Measurements from ENCODE around the gene RNF224.

Gene RNF224

DNA sequence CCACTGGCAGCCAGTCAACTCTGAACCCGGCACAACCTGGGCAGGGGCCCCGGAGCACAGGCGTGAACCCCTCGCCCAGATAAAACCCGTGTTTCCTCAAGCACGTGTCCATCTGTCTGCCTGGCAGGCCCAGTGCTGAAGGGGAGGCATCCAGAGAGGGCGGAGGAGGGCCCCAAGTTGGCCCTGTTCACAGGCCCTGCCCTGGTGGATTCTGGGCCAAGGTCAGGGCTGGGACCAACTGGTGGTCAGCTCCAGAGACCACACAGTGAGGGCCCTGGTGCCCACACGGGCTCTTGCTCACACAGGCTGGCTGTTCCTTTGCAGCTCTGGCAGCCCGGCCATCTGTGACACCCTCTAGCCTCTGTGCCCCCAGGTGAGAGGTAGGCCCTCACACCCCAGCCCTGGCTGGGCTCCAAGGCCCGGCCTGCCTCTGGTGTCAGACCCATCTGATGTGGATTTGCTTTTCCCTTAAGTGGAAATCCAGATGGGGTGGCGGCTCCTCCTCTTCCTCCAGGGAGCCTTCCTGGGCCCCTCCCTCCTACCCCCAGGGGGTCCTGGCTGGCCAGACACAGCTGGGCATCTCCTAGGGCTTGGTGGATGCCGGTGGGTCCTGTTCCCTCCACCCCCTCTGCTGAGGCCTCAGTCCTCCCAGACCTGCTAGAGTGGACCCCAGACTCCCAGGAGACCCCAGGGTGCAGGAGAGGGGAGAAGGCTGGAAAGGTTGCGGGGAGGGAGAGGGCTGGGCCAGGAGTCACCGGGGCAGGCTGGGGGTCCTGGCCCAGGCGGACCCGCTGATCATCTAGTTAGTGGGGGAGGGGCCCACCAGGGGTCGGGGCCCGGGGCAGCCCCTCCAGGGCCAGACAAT, 23.3 kb downstream of the RNF224 start:
- no peaks in the 10 kb centered on the region for H3K36me3 ChIP-seq (ENCODE audit: insufficient read depth, low read depth, low read length)
- no peak overlapping the region for H3K9ac ChIP-seq (ENCODE audit: low read depth, low read length)
- peaks cover 11% of the 10 kb centered on the region; the same call in 1 of the 2 replicates for H3K27me3 ChIP-seq (ENCODE audit: insufficient read depth, low read length)
- H3K9me3 ChIP-seq (ENCODE audit: insufficient read depth, low read depth, low read length) = no peaks in the 10 kb centered on the region
- no peak overlapping the region for H3K27ac ChIP-seq (ENCODE audit: low read length)
- H3K4me3 ChIP-seq (ENCODE audit: low read length) = no peak overlapping the region
- peaks cover 3% of the 10 kb centered on the region; the same call in 1 of the 2 replicates for H3K4me1 ChIP-seq (ENCODE audit: insufficient read depth, low read length)

DNA sequence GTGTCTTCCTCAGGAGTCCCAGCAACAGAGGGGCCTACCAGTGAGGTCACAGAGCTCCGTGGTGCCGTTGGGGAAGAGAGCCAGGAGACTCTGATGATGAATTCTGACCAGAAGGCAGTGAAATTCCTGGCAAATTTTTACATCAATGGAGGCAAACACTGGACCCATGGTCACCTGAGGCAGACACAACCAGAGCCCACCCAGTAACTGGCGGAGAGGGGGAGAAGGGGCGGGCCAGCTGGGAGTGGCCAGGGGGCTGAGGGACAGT, 23.8 kb downstream of the RNF224 start, which contains the start of gene STPG3:
STPG3 (plus strand) TSS at position 93 of the 268 bp plus-strand sequence; CDS start at position 94, 1 bp downstream.
- peaks cover 3% of the 10 kb centered on the region; the same call in 1 of the 2 replicates for H3K4me1 ChIP-seq (ENCODE audit: insufficient read depth, low read length)
- no peak within 1 kb of the TSS for H3K4me3 ChIP-seq (ENCODE audit: low read length)
- H3K27me3 ChIP-seq (ENCODE audit: insufficient read depth, low read length) = peaks cover 11% of the 10 kb centered on the region; the same call in 1 of the 2 replicates
- no peak within 1 kb of the TSS for H3K27ac ChIP-seq (ENCODE audit: low read length)
- H3K36me3 ChIP-seq (ENCODE audit: insufficient read depth, low read depth, low read length) = no peaks in the 10 kb centered on the region
- H3K9ac ChIP-seq (ENCODE audit: low read depth, low read length) = no peak within 1 kb of the TSS
- no peaks in the 10 kb centered on the region for H3K9me3 ChIP-seq (ENCODE audit: insufficient read depth, low read depth, low read length)

DNA sequence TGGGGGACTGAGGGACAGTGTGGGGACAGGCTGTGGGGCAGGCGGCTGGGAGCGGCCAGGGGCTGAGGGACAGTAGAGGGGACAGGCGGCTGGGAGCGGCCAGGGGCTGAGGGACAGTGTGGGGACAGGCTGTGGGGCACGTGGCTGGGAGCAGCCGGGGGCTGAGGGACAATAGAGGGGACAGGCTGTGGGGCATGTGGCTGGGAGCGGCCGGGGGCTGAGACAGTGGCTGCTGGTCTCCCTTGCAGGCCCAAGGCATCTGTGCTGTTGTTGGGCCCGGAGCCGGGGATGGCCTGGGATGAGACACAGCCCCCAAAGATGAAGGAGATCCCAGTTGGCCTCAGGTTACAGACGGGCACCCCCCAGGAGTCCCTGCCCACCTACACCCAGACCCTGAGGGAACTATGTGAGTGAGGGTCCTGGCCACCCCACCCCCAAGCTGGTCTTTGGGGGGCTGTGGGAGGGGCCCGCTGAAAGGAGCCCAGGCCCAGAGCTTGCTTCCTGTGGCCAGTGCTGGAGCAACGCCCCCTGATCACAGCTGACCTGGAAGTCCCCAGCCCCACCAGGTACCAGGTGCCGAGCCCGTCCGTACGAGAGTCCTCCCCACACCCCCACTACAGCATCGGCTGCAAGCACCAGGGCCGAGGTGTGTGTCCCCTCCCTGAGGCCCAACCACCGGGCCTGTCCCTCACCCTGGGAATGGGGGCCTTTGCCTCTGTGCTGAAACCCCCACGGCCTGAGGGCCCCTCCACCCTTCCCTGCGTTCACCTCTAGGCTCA, 24.4 kb downstream of the RNF224 start:
- Histone ChIP-seq H3K27ac (ENCODE audit: low read length) (no peak overlapping the region), H3K36me3 (ENCODE audit: insufficient read depth, low read depth, low read length) (peaks cover 5% of the 10 kb centered on the region), H3K9ac (ENCODE audit: low read depth, low read length) (no peak overlapping the region), H3K27me3 (ENCODE audit: insufficient read depth, low read length) (peaks cover 11% of the 10 kb centered on the region; the same call in 1 of the 2 replicates), H3K4me3 (ENCODE audit: low read length) (no peak overlapping the region), H3K4me1 (ENCODE audit: insufficient read depth, low read length) (peaks cover 3% of the 10 kb centered on the region; the same call in 1 of the 2 replicates), H3K9me3 (ENCODE audit: insufficient read depth, low read depth, low read length) (no peaks in the 10 kb centered on the region)

DNA sequence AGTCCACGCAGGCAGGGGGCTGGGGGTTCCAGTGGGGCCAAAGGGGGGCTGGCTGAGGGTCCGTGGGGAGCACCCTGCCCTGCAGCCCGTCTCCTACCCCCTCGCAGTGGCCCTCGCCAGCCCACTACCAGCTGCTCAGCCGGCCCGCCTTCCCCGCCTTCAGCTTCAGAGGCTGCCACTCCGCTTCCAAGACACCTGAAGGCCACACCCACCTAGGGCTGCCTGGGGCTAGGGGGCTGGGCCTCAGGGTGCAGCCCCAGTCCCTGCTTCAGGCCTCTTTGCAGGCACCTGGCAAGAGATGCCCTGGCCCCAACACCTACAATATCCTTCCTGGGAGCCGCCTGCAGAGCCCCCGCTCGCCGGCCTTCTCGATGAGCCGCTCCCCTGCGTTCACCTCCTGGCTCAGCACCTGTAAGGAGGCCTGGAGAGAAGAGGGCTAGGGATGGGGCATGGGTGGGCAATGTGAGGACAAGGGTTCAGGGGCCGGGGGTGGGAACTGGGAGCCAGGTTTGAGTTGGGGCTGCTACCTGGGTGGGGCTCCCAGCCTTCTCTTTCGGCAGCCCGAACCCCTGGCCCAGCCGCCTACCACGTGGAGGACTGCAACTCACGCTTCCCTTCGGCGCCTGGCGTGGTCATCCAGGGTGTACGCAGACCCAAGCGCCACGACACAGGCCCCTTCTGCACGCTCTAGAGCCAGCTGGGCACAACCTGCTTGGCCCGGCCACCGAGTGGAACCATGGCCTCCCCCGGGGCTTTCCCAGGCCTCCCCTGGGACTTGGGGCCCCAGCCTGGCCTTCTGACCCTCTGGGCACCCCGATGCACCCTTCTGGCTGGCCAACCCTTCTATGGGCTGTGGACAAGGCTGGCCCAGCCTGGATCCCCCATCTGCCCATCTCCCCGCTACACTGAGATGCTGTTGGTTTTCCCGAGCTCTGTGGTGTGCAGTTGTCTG, 25.5 kb downstream of the RNF224 start:
- no peak overlapping the region for H3K9ac ChIP-seq (ENCODE audit: low read depth, low read length)
- peaks cover 3% of the 10 kb centered on the region; the same call in 1 of the 2 replicates for H3K4me1 ChIP-seq (ENCODE audit: insufficient read depth, low read length)
- H3K27ac ChIP-seq (ENCODE audit: low read length) = no peak overlapping the region
- H3K36me3 ChIP-seq (ENCODE audit: insufficient read depth, low read depth, low read length) = peaks cover 12% of the 10 kb centered on the region
- H3K27me3 ChIP-seq (ENCODE audit: insufficient read depth, low read length) = peaks cover 11% of the 10 kb centered on the region; the same call in 1 of the 2 replicates
- H3K9me3 ChIP-seq (ENCODE audit: insufficient read depth, low read depth, low read length) = no peaks in the 10 kb centered on the region
- H3K4me3 ChIP-seq (ENCODE audit: low read length) = no peak overlapping the region

DNA sequence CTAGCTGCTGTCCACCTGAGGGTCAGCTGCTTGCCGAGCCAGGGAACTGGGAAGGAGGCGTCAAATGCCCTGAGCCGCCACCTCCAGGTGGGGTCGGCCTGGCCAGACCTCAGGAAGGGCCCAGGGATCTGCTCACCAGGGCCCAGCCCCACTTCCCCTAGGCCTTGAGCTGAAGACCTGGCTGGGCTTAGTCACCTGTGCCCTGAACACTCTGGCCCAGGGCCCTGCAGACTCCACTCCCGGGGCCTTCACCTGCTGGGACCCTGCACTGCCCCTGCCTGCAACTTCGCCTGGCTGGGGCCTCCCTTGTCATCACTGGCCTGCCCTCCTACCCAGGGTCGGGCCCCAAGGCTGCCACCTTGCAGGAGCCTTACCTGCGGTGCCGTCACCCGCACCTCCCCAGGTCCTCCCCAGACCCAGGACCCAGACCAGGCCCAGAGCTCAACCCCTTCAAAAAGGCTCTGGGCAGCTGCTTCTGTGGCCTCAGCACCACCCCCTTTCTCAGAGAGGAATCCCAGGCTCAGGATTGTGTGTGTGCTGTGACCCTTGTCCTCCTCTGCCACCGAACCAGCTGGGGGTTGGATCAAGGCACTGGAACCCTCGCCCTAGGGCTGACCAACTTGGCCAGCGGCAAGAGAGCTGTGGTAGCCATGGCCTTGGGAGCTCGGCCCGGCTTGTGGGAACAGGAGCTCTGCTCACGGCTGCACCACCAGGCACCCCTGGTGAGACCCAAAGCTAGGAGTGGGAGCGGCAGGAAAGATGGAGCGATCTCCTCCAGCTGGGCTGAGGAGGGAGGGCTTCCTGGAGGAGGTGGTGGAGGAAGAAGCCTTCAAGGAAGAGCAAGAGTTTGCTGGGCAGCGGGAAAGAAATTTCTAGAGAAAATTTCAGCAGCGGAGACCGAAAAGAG, 26.7 kb downstream of the RNF224 start:
- Histone ChIP-seq H3K4me1 (ENCODE audit: insufficient read depth, low read length) (peaks cover 3% of the 10 kb centered on the region; the same call in 1 of the 2 replicates), H3K4me3 (ENCODE audit: low read length) (peak overlapping the region; percentile 90), H3K27me3 (ENCODE audit: insufficient read depth, low read length) (peaks cover 11% of the 10 kb centered on the region; the same call in 1 of the 2 replicates), H3K27ac (ENCODE audit: low read length) (no peak overlapping the region), H3K36me3 (ENCODE audit: insufficient read depth, low read depth, low read length) (peaks cover 23% of the 10 kb centered on the region), H3K9me3 (ENCODE audit: insufficient read depth, low read depth, low read length) (no peaks in the 10 kb centered on the region), H3K9ac (ENCODE audit: low read depth, low read length) (peak overlapping the region; percentile 86; the same call in 1 of the 2 replicates)

DNA sequence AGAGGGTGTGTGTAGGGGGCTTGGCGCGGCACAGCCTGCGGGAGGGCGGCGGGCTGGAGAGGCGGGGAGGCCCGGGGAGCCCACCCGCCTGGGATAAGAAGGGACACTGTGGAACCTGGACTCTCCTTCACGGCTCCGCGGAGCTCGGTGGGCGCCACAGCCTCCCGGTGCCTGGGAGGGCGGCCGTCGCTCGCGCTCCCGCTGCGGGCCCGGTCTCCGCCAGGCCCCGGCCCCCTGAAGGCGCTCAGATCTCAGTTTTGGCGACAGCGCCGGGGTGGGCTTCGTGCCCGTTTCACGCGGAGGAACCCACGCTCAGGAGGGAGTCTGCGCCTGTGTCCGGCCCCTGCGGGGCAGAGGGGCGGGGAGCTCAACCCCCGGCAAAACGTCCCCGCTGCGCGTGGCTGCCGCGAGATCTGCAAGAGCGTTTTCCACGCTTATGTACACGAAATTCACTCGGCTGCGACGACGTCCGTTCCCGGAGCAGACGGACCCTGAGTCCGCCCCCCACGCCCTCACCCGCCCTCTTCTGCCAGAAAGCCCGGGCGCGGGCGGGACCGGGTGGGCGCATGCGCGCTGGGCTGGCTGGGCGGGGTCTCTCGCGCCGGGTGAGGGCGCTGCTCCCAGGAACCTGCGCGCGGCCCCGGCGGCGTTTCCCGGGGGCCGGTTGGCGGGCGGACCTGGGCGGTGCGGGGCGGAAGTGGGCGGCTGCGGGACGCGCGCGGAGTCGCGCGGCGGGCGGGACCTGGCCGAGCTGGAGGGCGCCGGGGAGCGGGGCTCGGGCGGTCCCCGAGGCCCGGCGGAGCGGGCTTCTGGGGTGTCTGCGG, 27.5 kb downstream of the RNF224 start, which contains the start of gene NELFB:
NELFB (plus strand) TSS at position 704 of the 824 bp plus-strand sequence.
- peaks cover 3% of the 10 kb centered on the region; the same call in 1 of the 2 replicates for H3K4me1 ChIP-seq (ENCODE audit: insufficient read depth, low read length)
- peak within 1 kb of the TSS; percentile 93 for H3K4me3 ChIP-seq (ENCODE audit: low read length)
- peak within 1 kb of the TSS; percentile 29 for H3K27ac ChIP-seq (ENCODE audit: low read length)
- no peaks in the 10 kb centered on the region for H3K9me3 ChIP-seq (ENCODE audit: insufficient read depth, low read depth, low read length)
- H3K9ac ChIP-seq (ENCODE audit: low read depth, low read length) = peak within 1 kb of the TSS; percentile 89
- peaks cover 27% of the 10 kb centered on the region for H3K36me3 ChIP-seq (ENCODE audit: insufficient read depth, low read depth, low read length)
- peaks cover 11% of the 10 kb centered on the region; the same call in 1 of the 2 replicates for H3K27me3 ChIP-seq (ENCODE audit: insufficient read depth, low read length)

DNA sequence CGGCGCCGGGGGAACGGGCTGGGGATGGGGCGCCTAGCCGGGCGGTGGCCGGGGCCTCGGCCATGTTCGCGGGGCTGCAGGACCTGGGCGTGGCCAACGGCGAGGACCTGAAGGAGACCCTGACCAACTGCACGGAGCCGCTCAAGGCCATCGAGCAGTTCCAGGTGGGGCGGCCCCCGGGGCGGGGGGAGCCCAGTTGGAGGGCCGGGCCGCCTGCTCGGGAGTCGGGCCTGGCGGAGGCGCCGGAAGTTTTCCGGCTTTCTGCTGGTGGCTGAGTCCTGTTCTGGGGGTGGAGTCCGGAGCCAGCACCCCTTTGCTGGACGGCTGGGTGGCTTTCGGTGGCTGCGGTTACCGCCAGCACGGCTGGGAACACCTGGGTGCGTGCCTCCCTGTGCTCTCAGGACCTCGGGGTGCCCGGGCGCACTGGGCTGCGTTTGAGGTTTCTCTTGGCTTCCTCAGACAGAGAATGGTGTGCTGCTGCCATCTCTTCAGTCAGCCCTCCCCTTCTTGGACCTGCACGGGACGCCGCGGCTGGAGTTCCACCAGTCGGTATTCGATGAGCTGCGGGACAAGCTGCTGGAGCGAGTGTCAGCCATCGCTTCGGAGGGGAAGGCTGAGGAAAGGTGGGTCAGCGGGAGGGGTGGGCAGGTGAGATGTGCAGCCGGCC, 28.3 kb downstream of the RNF224 start:
- peak overlapping the region; percentile 93 for H3K4me3 ChIP-seq (ENCODE audit: low read length)
- H3K27ac ChIP-seq (ENCODE audit: low read length) = peak overlapping the region; percentile 29
- H3K27me3 ChIP-seq (ENCODE audit: insufficient read depth, low read length) = peaks cover 11% of the 10 kb centered on the region; the same call in 1 of the 2 replicates
- H3K9me3 ChIP-seq (ENCODE audit: insufficient read depth, low read depth, low read length) = no peaks in the 10 kb centered on the region
- H3K9ac ChIP-seq (ENCODE audit: low read depth, low read length) = peak overlapping the region; percentile 89
- peaks cover 3% of the 10 kb centered on the region; the same call in 1 of the 2 replicates for H3K4me1 ChIP-seq (ENCODE audit: insufficient read depth, low read length)
- H3K36me3 ChIP-seq (ENCODE audit: insufficient read depth, low read depth, low read length) = peaks cover 27% of the 10 kb centered on the region

DNA sequence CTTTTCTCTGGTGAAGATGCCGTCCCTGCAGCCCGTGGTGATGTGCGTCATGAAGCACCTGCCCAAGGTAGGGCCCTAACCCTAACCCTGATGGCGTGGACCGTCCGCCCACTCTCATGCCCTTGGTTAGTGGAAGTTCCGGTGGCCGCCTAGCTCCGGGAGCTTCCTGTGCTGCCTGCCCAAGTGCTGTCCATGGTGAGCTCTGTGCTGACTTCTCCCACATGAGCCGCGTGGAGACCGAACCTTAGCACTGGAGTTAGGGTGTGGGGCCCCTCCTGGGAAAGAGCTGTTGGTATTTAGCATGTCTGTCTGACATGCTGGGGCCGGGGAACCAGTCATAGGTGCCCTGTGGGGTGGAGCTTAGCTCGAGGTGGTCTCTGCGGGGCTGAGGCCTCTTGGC, 29.1 kb downstream of the RNF224 start:
- H3K4me1 ChIP-seq (ENCODE audit: insufficient read depth, low read length) = peaks cover 3% of the 10 kb centered on the region; the same call in 1 of the 2 replicates
- H3K36me3 ChIP-seq (ENCODE audit: insufficient read depth, low read depth, low read length) = peaks cover 27% of the 10 kb centered on the region
- H3K27me3 ChIP-seq (ENCODE audit: insufficient read depth, low read length) = peaks cover 11% of the 10 kb centered on the region; the same call in 1 of the 2 replicates
- H3K27ac ChIP-seq (ENCODE audit: low read length) = no peak overlapping the region
- H3K9ac ChIP-seq (ENCODE audit: low read depth, low read length) = peak overlapping the region; percentile 89; the same call in 1 of the 2 replicates
- peak overlapping the region; percentile 93 for H3K4me3 ChIP-seq (ENCODE audit: low read length)
- no peaks in the 10 kb centered on the region for H3K9me3 ChIP-seq (ENCODE audit: insufficient read depth, low read depth, low read length)

DNA sequence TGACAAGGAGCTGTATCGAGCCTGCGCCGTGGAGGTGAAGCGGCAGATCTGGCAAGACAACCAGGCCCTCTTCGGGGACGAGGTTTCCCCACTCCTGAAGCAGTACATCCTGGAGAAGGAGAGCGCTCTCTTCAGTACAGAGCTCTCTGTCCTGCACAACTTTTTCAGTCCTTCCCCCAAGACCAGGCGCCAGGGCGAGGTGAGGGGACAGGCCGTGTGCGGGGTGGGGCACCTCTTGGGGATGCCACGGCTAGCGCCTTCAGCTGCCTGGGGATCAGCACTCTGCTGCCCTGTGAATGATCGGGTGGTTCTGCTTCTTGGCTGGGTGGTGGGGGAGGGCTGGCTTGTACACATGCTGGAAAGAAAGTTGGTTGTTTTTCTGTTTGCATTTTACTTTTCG, 29.6 kb downstream of the RNF224 start:
- Histone ChIP-seq H3K27ac (ENCODE audit: low read length) (no peak overlapping the region), H3K4me3 (ENCODE audit: low read length) (no peak overlapping the region; the same call in 1 of the 2 replicates), H3K9ac (ENCODE audit: low read depth, low read length) (no peak overlapping the region), H3K4me1 (ENCODE audit: insufficient read depth, low read length) (peaks cover 3% of the 10 kb centered on the region; the same call in 1 of the 2 replicates), H3K27me3 (ENCODE audit: insufficient read depth, low read length) (peaks cover 11% of the 10 kb centered on the region; the same call in 1 of the 2 replicates), H3K36me3 (ENCODE audit: insufficient read depth, low read depth, low read length) (peaks cover 27% of the 10 kb centered on the region), H3K9me3 (ENCODE audit: insufficient read depth, low read depth, low read length) (no peaks in the 10 kb centered on the region)

Data from iPS-20b (cell line).